B cell (primary cell): ENCODE data around the gene PINLYP. TPM values are rescaled to one million over a fixed set of nuclear protein-coding genes. Genes with fewer than 3 reads are reported as not detected.
A peak's percentile ranks its signal among the peaks of the same experiment; 100 is the strongest.

Experiments
- ATAC-seq: fragments of 200-7000 bp; cut with Tn5 transposase; one replicate; pipeline ENCODE4 v1.10.0; 2021; ENCODE audit warnings: low read depth, mild to moderate bottlenecking, moderate number of reproducible peaks, moderate library complexity
- CTCF ChIA-PET: fragments of 350-600 bp; sonication (Branson Sonifier 250); formaldehyde crosslinking; loops from one replicate; lab custom pipeline; 2021; ENCODE audit warnings: antibody characterized with exemption, inconsistent platforms; lab: Charles Lee
- POLR2A ChIA-PET: fragments of 350-600 bp; sonication (Branson Sonifier 250); formaldehyde crosslinking; loops from one replicate; lab custom pipeline; 2021; ENCODE audit warnings: antibody characterized with exemption; lab: Charles Lee
- DNase-seq: peaks from one replicate; pipeline ENCODE4 v3.0.0; 2013
- H2AFZ ChIP-seq: 2 replicates; pipeline ENCODE4 v1.6.1; 2012; ENCODE audit warnings: mild to moderate bottlenecking, low read depth, low read length; ENCODE audit not compliant: insufficient read depth, poor library complexity, severe bottlenecking
- H3K27ac ChIP-seq, 2 donors: 1 replicate in 1 of 2; 2 replicates in 1 of 2; pipeline ENCODE4 v1.5.1; 2012 to 2013; ENCODE audit warnings: low read length in 2 of 2, mild to moderate bottlenecking in 2 of 2, moderate library complexity in 1 of 2
- H3K27me3 ChIP-seq, 4 experiments: fragments of 200-600 bp in 1 of 4; sonication (generic) in 1 of 4; replicated peaks in 1 of 4; 1 replicate in 2 of 4; 2 replicates in 2 of 4; pipeline versions ENCODE4 v1.6.1 to v1.7.0; 2013 to 2016; ENCODE audit warnings: low read length in 3 of 4, mild to moderate bottlenecking in 2 of 4, mixed read lengths in 1 of 4, moderate library complexity in 1 of 4; ENCODE audit not compliant: insufficient read depth in 4 of 4, control insufficient read depth in 3 of 4; ENCODE audit errors: control extremely low read depth in 1 of 4
- H3K36me3 ChIP-seq, 2 experiments: replicated peaks in 1 of 2; 1 replicate in 1 of 2; 2 replicates in 1 of 2; pipeline versions ENCODE4 v1.6.1 to v1.7.1; 2013; ENCODE audit warnings: low read length in 1 of 2; ENCODE audit not compliant: insufficient read depth in 2 of 2, control insufficient read depth in 1 of 2; ENCODE audit errors: control extremely low read depth in 1 of 2, extremely low read depth in 1 of 2
- H3K4me1 ChIP-seq, 2 donors: fragments of 200-600 bp in 1 of 2; sonication (generic) in 1 of 2; 1 replicate in 1 of 2; 2 replicates in 1 of 2; pipeline versions ENCODE4 v1.5.1 to v1.6.1; 2013 to 2017; ENCODE audit warnings: low read length in 2 of 2; ENCODE audit not compliant: control insufficient read depth in 2 of 2, insufficient read depth in 2 of 2
- H3K4me2 ChIP-seq: replicated peaks from 2 replicates; pipeline ENCODE3; 2012; ENCODE audit warnings: mild to moderate bottlenecking, low read depth, low read length; ENCODE audit not compliant: poor library complexity, severe bottlenecking
- H3K4me3 ChIP-seq, 5 experiments: fragments of 200-600 bp in 1 of 5; sonication (generic) in 1 of 5; 1 replicate in 3 of 5; 2 replicates in 2 of 5; pipeline versions ENCODE4 v1.5.1 to v1.7.0; 2011 to 2016; ENCODE audit warnings: low read length in 4 of 5, mild to moderate bottlenecking in 4 of 5, low read depth in 2 of 5, control low read depth in 1 of 5, moderate library complexity in 1 of 5; ENCODE audit not compliant: insufficient read depth in 1 of 5; ENCODE audit errors: control extremely low read depth in 1 of 5, extremely low read depth in 1 of 5
- H3K79me2 ChIP-seq: fragments of 200-600 bp; sonication (generic); one replicate; pipeline ENCODE4 v1.6.0; 2016; ENCODE audit warnings: low read length; ENCODE audit not compliant: control insufficient read depth, insufficient read depth
- H3K9ac ChIP-seq: fragments of 200-600 bp; sonication (generic); 2 replicates; pipeline ENCODE4 v1.6.1; 2017; ENCODE audit warnings: mild to moderate bottlenecking, low read length, moderate library complexity
- H3K9me3 ChIP-seq, 3 donors: one replicate each; pipeline versions ENCODE4 v1.6.1 to v1.7.1; 2013; ENCODE audit warnings: low read length in 2 of 3; ENCODE audit not compliant: control insufficient read depth in 2 of 3, insufficient read depth in 1 of 3; ENCODE audit errors: control extremely low read depth in 1 of 3
- H4K20me1 ChIP-seq: 2 replicates; pipeline ENCODE4 v1.6.0; 2012; ENCODE audit warnings: mild to moderate bottlenecking, low read length; ENCODE audit not compliant: insufficient read depth, control insufficient read depth, poor library complexity, severe bottlenecking
- H3K27ac Mint-ChIP-seq: one replicate; pipeline ENCODE4 v1.8.0; 2021; ENCODE audit warnings: mixed read lengths
- H3K27me3 Mint-ChIP-seq: one replicate; pipeline ENCODE4 v1.8.0; 2021; ENCODE audit warnings: mixed read lengths
- H3K4me1 Mint-ChIP-seq: one replicate; pipeline ENCODE4 v1.8.0; 2021; ENCODE audit warnings: mixed read lengths
- H3K4me3 Mint-ChIP-seq: one replicate; pipeline ENCODE4 v1.8.0; 2021; ENCODE audit warnings: mixed read lengths
- H3K9me3 Mint-ChIP-seq: one replicate; pipeline ENCODE4 v1.8.0; 2022; ENCODE audit warnings: mixed read lengths; ENCODE audit not compliant: insufficient read depth
- CTCF ChIP-seq: fragments of 200-600 bp; IDR thresholded peaks from one replicate; pipeline ENCODE4 v1.8.0; 2022; ENCODE audit warnings: antibody characterized with exemption, mild to moderate bottlenecking
- EZH2 ChIP-seq: IDR thresholded peaks from 2 replicates; pipeline ENCODE4 v1.6.1; 2012; ENCODE audit warnings: borderline replicate concordance, low read depth, mild to moderate bottlenecking, moderate library complexity, low read length; ENCODE audit not compliant: insufficient read depth, poor library complexity, severe bottlenecking
- WGBS: methylation state at CpG from one replicate; pipeline ENCODE4 v1.1.5; 2013; ENCODE audit warnings: missing lambda C conversion rate; ENCODE audit not compliant: insufficient coverage; 5-methylcytosine and 5-hydroxymethylcytosine counted together
- intact Hi-C: fragments of 100-400 bp; cut with micrococcal nuclease; formaldehyde crosslinking; loops from one replicate; pipeline ENCODE4 v1.10.0; 2022
- polyA plus RNA-seq: library from polyadenylated mRNA; depleted of rRNA; stranded (reverse); fragments of >200 nt; gene quantifications from 2 replicates; pipeline ENCODE4 v1.2.3, GENCODE V29; 2012
- total RNA-seq, 2 donors: library from RNA; stranded (reverse); fragments of 120-200 nt in 1 of 2; gene quantifications; 1 replicate in 1 of 2; 2 replicates in 1 of 2; pipeline versions ENCODE4 v1.2.3 to v1.2.4, GENCODE V29; 2013 to 2022

The PINLYP gene
- total and polyA plus RNA-seq, 2 donors (not counting 1 experiment from before 2014, with no cell fraction given) = 2.0 to 2.9 TPM

- ATAC-seq = peak; percentile 88
- CTCF ChIA-PET = interaction anchor here (0.7 to 7.5 kb wide), 16 partner anchors 19 to 164 kb away, joined by 3 to 126 read pairs (median 4); partner anchors contain the start of genes PINLYP and XRCC1
Measured at GRCh38 chr19:43595999-43596841, 20.6 kb downstream of the PINLYP start, which contains the start of the genes IRGQ and ZNF576. IRGQ (minus strand) TSS chr19:43596134; CDS start chr19:43595338, 796 bp downstream. ZNF576 (plus strand) TSS chr19:43596595; CDS start chr19:43597109, 514 bp downstream.

More at GRCh38 chr19:43595999-43596841, 20.6 kb downstream of the PINLYP start, which contains the start of the genes IRGQ and ZNF576:
- peak within 1 kb of the TSS; percentile 79 for H3K4me2 ChIP-seq
- peak; percentile 100 for DNase-seq
- no peaks in the 10 kb centered on the region for H3K9me3 ChIP-seq
- no peaks in the 10 kb centered on the region for H3K27me3 Mint-ChIP-seq
- peaks cover 16 to 38% of the 10 kb centered on the region in 2 donors for H3K4me1 ChIP-seq
- under 1% methylated on average over 59 of the region's 60 CpGs for WGBS
- H2AFZ ChIP-seq = peak within 1 kb of the TSS; percentile 87
- TF ChIP-seq EZH2 = no peak
- TF ChIP-seq CTCF = no peak
- H3K79me2 ChIP-seq = peaks cover 61% of the 10 kb centered on the region
- peak within 1 kb of the TSS; percentile 98 for H3K4me3 Mint-ChIP-seq
- H3K27ac ChIP-seq = peak within 1 kb of the TSS; percentile 95 to 97
- peak within 1 kb of the TSS; percentile 61 to 88 (median 73) for H3K4me3 ChIP-seq
- no peaks in the 10 kb centered on the region for H3K27me3 ChIP-seq
- intact Hi-C loops = loop anchor here (1.0 kb wide), 7 partner anchors 21 to 158 kb away; partner anchors contain the start of genes PINLYP, SMG9, XRCC1 and ZNF428
- H3K4me1 Mint-ChIP-seq = peaks cover 43% of the 10 kb centered on the region
- H3K9me3 Mint-ChIP-seq = no peaks in the 10 kb centered on the region
- H3K36me3 ChIP-seq = peaks cover 0 to 34% of the 10 kb centered on the region in 2 experiments
- peak within 1 kb of the TSS; percentile 74 for H3K9ac ChIP-seq
- POLR2A ChIA-PET = interaction anchor here (0.8 to 2.2 kb wide), 6 partner anchors 10 to 41 kb away, joined by 3 to 15 read pairs (median 3); partner anchors contain the start of genes PINLYP and XRCC1
- peaks cover 5% of the 10 kb centered on the region for H4K20me1 ChIP-seq
- peak within 1 kb of the TSS; percentile 99 for H3K27ac Mint-ChIP-seq
